T-helper 22 cell (primary cell): Measurements from ENCODE around the gene GOLGA1.
"Not testable (repeated sequence)": the region's sequence is repeated elsewhere in the genome, so short reads cannot be mapped to it uniquely, and the experiment has no call there.

Experiments used
- DNase-seq: peaks from one replicate; pipeline ENCODE4 v3.0.0-alpha.2; 2020; ENCODE audit warnings: low read depth

Gene GOLGA1

GRCh38 chr9:124939944-124940343 lies 939 bp downstream of the GOLGA1 start:
- no peak for DNase-seq

GRCh38 chr9:124934290-124934689 lies 6.6 kb downstream of the GOLGA1 start:
- DNase-seq: no peak

- no peak for DNase-seq
Observed at GRCh38 chr9:124932333-124932732, 8.6 kb downstream of the GOLGA1 start.

DNA sequence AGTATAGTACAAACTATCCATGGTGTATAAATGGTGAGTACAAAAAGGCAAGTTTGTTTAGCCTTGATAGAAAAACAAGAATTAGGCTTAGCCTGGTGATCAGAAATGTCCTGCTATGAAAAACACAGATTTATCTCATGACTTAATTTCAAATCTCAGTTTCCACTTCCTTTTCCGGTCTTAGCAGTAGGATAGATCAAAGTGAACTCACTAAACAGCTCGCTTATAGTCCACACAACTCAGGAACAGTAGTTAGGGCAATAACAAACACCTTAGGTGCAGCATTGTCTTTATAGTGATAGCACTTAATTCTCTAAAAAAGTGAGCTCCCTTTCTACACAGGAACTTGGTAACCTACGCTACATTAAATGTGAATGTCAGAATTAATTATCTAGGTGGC lies 11.4 kb downstream of the GOLGA1 start:
- DNase-seq: no peak

DNA sequence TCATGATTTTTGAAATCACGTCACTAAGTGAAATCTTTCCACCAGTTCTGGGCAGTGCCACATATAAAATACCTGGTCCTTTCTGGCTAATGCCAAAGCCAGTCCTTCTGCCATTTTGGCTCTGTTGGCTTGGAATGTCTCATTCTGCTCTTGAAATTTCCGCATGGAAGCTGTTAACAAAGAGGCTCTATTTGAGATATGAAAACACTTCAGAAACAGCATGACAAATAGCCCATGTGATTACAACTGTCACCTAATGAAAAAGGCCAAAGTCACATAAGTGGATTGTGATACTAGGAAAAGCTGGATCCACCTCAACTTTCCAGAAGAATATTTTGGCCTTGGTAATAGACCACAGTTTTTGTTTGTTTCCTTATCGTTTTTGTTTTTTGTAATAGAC lies 12.8 kb downstream of the GOLGA1 start:
- DNase-seq: no peak

DNA sequence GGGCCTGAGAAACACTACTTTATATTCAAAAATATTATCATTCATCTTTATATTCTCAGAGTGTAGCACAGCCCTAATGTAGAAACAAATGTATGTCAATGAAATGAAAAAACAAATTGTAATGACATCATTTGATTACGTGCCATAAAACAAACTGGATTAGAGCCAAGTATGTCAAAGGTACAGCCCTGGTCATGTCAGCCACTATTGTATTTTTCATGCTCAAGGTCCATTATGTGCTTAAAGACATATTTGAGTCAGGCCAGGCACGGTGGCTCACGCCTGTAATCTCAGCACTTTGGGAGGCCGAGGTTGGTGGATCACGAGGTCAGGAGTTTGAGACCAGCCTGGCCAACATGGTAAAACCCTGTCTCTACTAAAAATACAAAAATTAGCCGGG lies 20.5 kb downstream of the GOLGA1 start:
- DNase-seq: not testable (repeated sequence)

GRCh38 chr9:124914753-124915405 lies 26.0 kb downstream of the GOLGA1 start:
- no peak for DNase-seq

DNA sequence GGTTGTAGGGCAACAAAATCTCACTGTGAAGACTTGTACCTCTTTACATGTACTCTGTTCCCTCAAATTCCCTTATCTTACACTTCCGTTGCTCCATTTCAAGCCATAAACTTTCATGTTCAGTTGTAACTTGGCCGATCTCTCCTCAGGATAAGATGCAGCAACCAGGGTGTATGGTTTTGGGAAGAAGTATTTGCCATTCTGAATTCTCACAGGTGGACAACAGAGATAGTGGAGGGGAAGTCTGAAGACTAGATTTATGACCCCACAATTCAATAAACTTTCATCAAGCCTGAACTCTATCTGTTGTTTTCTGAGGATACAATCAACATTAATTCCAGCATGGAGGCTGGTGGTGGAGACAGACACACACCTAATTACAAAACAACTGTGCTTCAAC lies 27.5 kb downstream of the GOLGA1 start:
- no peak for DNase-seq

- no peak for DNase-seq
Observed at GRCh38 chr9:124911766-124912165, 29.1 kb downstream of the GOLGA1 start.

DNA sequence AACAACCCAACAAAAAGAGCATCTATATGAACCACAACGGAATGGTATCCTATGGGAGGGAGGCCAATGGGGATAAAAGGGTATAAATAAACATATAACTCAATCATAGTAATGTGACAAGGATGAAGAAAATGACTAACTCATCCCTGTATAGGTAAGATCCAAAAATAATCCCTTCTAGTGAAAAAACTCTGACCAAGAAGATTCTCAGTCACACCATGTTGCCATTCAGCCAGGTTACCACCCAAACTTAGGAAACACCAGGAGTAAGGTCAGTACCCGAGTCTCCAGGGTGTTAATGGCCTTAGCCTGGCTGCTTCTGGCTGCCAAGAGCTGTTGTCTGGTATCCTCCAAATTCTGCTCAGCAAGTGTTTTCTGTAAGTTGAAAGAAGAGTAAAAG lies 32.8 kb downstream of the GOLGA1 start:
- no peak for DNase-seq

DNA sequence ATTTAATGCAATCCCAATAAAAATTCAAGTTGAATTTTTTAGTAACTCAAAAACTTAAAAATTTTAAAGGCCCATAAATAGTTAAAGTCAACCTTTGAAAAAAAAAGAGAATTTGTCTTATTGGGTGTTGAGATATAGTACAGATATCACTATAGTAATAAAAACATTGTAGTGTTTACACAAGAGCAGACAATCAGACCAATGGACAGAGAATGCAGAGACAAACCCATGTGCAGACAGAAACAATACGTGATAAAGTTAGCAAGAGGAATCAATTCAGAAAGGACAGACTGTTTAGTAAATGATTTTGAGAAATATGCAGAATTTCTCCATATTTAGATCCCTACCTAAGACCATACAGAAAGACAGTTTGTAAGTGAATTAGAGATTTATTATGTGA lies 33.9 kb downstream of the GOLGA1 start:
- no peak for DNase-seq

- DNase-seq: no peak
Observed at GRCh38 chr9:124899845-124900244, 41.0 kb downstream of the GOLGA1 start.

DNA sequence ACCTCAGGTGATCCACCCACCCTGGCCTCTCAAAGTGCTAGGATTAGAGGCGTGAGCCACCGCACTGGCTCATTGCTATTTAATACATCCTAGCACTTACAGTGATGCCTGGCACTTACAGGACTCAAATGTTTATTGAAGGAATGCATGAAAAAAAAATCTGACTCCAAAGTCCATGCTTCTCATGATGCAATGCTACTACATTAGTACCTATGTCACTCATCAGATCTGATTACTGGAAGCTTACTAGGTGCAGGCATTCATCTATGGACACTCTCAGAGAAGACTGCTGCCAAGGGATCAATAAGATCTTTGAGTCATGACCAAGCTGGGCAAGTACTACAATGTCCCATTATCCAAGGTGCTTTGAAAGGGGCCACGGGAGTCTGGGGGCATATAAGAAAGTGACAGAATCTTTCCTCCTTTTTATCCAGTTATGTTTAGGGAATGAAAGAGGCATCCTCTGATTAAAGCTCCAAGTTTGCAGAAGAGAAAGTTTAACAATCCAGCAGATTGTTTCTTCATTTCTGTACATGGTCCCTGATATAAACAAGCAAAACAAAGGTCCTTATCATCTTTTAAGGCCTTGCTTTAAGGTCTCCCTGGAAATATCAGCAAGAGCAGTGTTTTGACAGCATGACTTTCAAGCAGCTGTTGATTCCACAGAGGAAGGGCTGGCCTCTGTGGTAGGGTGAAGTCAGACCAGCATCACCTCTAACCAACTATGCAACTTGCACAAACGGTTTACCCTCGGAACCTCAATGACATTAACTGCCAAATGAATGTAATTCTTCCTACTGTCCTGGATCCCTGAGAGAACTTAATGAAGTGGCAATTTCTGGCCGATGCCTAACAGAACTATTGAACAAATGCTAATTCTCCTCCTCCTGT lies 43.1 kb downstream of the GOLGA1 start:
- no peak for DNase-seq

GRCh38 chr9:124894741-124895170 lies 46.1 kb downstream of the GOLGA1 start:
- no peak for DNase-seq

DNA sequence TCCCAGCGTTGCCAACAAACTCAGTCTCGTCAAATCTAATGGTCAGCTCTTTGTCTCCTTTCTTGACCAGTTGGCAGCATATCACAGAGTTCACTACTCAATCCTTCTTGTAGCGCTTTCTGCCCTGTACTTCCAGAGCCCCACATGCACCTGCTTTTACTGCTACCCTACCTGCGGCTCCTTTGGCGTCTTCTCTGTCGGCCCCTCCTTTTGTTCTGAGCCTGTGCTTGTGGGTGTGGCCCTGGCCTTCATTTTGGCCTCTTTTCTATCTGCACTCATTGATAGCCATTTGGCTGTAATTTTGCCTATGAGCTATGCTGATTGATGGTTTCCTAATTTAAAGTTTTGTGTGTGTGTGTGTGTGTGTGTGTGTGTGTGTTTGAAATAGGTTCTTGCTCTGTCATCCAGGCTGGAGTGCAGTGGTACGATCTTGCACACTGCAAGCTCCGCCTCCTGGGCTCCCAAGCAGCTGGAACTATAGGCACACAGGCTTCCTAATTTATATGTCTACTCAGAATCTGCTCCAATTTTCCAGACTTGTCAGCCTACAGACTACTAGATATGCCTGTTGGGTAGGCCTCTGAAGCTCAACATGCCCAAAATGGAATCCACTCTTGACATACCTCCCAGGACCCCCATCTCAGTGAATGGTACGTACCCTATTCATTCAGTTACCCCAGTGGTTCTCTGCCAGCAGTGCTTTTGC lies 46.7 kb downstream of the GOLGA1 start:
- DNase-seq: no peak

DNA sequence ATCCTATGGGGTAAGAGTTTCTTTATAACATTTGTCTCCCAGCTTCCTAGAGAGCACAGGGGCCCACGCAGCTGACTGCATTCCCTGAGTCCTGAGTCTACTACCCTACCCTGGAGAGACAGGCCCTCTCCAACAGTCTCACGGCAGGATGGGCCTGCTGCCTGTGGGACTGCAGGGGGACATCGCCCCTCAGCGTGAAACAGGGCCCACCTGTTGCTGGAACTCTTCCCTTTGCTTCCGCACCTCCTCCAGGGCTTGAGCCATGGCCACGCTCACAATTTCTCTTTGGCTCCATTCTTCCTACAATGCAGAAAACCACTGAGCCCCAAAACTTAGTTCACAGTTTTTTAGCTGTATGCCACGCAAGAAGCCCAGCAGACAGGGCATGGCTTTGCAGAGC lies 50.7 kb downstream of the GOLGA1 start:
- no peak for DNase-seq

DNA sequence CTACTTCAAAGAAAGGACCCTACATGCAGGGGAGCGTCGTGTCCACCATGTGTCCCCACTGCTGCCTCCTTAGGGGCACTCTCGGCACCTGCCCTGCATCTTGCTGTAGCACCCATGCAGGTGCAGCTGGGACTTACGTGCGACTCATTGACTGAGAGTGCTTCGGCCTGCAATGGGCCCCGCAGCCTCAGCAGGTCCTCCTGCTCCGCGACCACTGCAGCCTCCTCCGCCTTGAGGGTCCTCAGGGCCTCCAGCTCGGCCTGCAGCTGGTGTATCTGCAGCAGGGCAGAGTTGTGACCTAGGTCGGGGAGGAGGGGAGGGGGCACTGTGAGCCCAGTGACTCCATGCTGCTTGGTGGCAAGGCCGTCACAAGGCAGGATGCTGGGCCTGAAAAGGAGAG lies 51.9 kb downstream of the GOLGA1 start:
- no peak for DNase-seq

DNA sequence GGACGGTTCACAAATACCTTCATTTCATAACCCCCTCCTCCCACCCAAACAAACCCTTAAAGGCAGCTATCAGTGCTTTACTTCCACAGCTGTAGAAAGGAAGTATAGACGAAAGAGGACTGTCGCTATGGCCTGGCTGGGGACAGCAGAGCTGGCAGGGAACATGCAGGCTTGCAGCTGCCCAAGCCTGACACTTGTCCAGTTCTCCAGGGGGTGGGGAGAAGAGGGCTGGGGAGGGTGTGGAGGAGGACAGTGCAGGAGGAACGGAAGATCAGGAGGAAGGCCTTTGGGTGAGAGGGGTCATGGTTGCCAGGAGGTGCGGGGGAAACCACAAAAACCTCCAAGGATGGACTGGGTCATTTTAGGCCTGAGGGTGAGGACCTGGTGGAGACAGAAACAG lies 53.1 kb downstream of the GOLGA1 start:
- DNase-seq: no peak

GRCh38 chr9:124886866-124887492 lies 53.9 kb downstream of the GOLGA1 start:
- no peak for DNase-seq

- no peak for DNase-seq
Observed at GRCh38 chr9:124886461-124886860, 54.4 kb downstream of the GOLGA1 start.

- DNase-seq: no peak
Observed at GRCh38 chr9:124885551-124885950, 55.3 kb downstream of the GOLGA1 start.

DNA sequence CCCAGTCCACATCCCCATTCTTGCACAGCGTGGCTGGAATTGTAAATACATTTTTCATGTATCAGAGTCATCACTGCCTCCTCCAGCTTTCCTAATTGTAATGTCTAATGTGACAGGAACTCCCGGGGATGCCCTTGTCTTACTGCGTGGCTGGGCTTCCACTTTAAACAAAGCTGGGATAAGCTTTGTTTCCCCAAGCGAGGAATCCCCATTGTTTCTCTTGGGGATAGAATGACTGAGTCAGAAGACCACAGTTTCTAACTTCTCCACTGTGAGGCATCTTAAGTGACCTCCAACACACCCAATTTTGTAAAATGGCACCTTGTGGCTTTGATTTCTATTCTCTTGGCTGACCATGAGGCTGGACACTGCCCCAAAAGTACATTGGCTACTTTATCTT lies 56.5 kb downstream of the GOLGA1 start:
- no peak for DNase-seq
